ENCODE results near the gene SSBP3.
"Not testable (repeated sequence)": the region's sequence is repeated elsewhere in the genome, so short reads cannot be mapped to it uniquely, and the experiment has no call there.

SSBP3 gene

DNA sequence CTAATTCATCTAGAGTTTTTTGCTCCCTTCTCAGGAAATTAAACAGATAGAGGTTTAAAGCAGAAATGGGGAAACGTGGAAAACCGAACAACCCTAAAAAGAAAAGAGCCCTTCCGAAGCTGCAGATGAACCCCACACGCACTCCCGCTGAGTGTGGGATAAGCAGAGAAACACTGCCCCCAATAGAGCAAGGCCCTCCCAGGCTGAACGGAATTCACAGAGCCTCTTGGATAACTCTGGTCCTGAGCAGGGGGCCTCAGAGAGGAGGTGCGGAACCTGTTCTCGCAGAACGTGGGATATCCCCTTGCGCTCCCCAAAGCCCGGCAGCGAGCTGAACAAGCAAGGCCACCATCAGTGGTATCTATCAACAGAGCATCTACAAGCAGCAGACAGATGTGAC, 44.9 kb downstream of the SSBP3 start:
- intact Hi-C loops (cut with DNase I), result no loop called here
- peak in 31 of 42 donors; percentile 21 to 74 (median 45) for DNase-seq

DNA sequence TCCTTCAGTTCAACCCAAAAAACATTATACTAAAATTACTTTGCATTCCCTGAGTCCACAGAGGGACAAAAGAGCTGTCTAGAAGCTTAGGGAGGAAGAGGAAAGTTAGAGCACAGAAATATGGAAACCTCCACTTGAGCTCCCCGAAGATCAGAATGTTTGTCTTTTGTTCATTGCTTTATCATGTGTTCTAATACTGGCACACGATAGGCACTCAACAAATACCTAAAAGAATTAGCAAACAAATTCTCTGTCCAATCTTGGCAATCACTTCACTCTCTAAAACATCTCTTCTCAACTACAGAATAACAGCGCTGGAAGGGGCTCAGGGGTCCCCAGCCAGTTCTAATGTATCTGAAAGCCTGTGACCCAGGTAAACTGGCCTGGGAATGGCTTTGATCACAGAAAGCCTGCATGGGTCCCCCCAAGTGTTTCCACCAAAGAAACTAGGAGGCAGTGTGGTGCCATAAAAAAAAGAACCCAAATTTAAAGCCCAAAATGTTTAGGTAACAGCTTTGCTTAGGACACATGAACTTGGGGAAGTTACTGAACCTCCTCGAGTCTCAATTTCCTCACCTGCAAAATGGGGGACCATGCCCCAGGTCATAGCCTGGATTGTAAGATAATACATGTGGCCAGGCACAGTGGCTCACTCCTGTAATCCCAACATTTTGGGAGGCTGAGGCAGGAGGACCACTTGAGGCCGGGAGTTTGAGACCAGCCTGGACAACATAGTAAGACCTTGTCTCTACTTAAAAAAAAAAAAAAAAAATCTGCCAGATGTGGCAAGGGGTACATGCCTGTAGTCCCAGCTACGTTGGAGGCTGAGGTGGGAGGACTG, 45.8 kb downstream of the SSBP3 start:
- intact Hi-C loops (cut with DNase I), result no loop called here
- DNase-seq, result no peak

DNA sequence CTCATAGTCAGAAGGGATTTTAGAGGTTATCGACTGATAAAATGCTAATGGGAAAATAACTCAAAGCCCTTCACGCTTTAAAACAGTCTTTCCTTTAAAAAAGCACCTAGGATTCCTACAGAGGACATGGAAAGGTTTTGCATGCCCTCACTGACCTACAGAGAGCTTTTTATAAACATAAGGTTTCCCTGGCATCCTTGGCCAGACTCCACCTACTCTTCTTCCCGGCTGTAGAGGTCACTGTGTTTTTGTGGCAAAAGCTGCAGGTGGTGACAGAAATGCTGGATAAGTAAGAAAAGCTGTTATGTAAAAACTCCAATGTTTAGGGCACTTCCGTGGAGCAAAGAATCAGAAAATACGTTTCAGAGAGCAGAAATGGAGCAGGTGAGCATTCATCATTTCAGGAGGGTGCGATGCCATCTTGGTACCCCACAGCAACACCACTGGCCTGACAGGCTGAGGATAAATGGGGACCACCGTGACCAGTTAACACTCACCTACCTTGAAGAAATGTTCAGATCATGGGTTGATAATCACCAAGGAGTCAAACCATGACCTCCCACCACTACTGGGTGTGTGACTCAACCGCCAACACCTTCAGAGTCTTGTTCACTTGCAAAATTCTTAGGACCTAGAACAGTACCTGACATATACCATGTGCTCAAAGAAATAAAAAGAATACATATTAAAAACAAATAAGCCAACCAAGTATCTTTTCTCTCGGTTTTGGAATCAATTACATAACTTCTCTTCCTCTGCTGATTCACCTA, 46.6 kb downstream of the SSBP3 start:
- DNase-seq, result peak in 14 of 42 donors; percentile 25 to 77 (median 49)
- intact Hi-C loops (cut with DNase I), result no loop called here

DNA sequence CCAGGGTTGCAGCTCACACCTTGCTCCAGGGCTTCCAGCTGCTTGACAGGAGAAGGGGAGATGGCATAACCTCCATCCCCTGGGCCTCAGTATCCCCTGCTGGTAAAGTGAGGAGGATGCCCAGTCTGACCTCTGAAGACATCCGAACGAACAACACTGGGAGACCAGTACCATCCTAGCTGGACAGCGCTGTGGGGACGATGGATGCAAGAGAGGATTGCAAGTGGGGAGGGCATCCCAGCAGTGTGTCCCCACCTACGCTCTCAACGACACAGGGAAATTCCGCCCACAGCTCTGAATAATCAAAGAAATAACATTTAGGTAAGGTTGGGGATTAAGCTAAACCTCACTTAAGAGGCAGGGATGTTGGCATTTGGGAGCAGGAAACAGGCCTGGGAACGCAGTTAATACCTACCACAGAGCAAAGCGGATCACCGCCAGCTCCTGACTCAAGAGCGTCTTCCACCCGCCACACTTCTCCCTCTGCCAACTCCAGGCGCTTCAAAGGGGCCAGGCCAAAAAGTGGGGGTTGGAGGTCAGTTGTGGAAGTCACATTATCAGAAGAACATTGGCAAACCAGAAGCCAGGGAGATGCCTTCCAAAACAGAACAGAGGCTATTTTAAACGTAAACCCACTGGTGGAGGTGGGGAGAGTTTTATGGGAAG, 47.6 kb downstream of the SSBP3 start:
- intact Hi-C loops (cut with DNase I), result no loop called here
- DNase-seq, result peak in 3 of 42 donors; percentile 20 to 35 (median 22)

DNA sequence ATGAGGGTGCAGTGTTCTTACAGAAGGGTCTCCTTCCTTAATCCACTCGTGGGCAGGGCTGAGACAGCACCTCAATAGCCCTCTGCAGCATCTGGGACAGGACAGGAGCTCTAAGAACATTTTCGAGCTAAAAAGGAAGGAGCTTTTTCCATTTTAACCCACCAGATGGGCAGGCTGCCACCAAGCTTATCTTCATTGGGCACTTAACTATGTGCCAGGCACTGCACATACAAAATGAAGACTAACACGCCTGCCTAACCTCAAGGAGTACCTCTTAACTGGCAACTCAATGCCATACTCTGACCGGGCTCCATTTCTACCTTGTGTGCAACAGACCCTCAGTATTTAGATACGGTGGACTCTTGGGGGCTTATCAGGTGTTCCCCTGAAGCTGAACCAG, 48.2 kb downstream of the SSBP3 start:
- DNase-seq, result no peak
- intact Hi-C loops (cut with DNase I), result no loop called here

DNA sequence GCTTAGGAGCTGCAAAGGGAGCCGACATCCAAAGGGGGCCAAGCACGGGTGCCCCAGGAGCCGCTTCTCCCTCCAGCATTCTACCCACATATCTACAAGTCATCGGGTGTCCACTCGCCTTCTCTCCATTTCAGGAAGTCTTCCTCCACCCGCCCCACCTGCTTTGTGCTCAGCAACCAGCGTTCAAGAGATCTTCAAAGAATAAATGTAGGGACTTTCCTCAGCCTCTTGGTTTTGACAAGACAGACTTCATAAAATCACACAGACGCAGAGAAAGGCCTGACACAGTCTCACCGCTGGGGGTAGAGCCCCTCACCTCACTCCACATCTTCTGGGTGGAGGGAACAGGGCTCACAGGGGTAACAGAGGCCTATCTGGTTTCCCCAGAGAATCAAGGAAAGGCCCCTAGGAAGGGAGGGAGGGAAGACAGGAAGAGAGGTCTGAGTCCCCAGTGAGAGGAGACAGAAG, 49.5 kb downstream of the SSBP3 start:
- intact Hi-C loops (cut with DNase I), result no loop called here
- DNase-seq, result no peak

DNA sequence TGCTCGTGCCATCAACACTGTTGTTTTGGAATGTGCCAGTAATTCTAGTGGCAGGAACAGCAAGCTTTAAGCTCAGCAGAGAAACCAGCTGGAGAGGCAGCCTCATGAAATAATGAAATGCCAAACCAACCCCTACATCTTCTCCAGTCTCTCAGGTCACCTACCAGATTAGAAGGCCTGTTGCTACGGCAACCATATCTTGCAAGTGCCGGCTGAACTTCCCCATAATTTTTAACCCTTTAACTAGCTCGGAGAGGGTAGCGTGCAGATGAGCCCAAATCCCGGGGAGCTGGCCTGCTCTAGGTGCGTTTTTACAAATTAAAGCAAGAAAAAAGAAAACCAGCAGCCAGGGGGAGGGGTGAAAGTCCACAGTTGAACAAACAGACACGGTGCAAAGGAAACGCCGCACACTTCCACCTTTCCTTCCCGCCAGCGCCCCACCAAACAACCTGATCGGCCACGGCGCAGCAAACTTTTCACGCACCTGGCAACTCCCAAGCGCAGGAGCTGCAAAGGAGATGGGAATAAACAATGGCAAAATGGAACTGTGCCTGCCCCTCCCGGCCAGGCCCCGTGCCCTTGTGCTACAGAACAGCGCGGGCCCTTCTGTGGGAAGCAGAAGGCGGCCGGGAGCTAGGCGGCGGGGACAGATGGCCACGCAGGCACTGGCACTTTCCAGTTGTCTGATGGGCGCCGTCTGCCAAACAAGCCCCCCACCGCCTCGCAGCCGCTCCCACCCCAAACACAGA, 50.1 kb downstream of the SSBP3 start:
- peak in 9 of 42 donors; percentile 20 to 60 (median 45) for DNase-seq
- intact Hi-C loops (cut with DNase I), result no loop called here

DNA sequence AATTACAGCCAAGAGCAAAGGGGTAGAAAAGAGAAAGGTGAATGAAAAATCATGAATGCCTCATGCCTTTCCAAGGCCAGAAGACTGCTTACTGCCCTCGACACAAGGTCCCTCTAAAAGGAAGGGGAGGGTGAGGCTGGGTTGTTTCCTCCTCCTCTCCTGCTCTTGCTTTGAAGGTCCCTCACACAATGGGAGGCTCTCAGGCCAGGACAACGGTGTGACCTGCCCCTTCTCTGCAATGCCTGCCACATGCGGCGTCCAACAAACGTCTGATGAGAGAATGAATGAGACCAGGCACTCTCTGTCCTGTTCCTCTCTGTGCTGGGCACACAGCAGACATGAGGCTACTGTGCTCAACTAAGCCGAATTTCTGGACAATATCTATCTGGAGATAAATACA, 51.3 kb downstream of the SSBP3 start:
- no peak for DNase-seq
- intact Hi-C loops (cut with DNase I), result no loop called here

DNA sequence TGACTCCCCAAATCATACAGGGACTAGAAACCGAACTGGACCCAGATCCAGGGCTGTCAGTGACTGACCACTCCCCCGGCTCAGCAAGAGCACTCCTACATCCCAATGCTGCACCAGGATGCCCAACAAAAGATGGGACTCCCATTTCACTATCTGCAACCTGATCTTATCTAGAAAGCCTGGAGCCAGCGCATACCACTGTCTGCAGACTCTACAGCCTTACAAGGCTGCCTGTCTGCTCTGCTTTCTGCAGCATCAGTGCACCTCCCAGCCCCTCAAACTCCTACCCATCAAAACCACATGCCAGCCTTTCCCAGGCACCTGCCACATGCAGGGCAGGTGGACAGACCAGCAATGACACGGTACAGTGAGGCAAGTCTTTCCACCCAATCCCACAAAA, 52.2 kb downstream of the SSBP3 start:
- intact Hi-C loops (cut with DNase I), result no loop called here
- DNase-seq, result no peak

DNA sequence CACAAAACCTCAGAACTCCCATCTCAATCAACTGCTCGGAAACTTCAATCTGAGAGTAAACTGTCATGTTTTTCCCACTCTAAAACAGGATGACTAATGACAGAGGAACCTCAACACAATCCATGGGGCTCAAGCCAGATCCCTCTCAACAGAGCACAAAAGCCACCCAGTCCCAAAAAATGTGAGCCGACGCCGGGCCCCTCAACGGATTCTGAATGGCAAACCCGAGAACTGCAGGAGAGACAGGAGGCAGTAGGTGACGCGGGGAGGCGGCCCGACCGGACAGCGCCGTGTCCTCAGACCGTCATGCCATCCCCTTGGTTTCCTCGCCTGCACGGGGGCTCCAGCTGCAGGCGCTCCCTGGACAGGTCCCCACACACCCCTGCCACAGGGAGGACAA, 53.4 kb downstream of the SSBP3 start:
- DNase-seq, result no peak
- intact Hi-C loops (cut with DNase I), result no loop called here

DNA sequence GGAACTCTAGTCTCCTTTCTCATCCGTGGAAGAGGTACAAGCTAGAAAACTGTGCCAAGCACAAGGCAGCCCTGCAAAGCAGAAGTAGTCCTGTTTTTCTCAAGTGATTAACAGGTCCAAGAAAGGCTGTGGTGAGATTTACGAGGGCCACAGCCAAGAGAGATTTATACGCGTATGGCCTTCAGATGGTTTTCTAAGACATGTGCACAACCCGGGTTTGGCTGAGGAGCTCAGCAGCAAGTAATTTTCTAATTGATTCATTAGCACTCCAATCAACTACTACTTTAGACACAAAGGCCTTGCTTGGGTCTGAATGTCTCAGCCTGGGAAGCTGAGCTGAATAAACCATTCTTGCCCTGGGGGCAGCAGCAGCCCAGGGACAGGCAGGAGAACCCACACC, 55.8 kb downstream of the SSBP3 start:
- peak in 2 of 42 donors; percentile 12 to 32 for DNase-seq
- intact Hi-C loops (cut with DNase I), result no loop called here

DNA sequence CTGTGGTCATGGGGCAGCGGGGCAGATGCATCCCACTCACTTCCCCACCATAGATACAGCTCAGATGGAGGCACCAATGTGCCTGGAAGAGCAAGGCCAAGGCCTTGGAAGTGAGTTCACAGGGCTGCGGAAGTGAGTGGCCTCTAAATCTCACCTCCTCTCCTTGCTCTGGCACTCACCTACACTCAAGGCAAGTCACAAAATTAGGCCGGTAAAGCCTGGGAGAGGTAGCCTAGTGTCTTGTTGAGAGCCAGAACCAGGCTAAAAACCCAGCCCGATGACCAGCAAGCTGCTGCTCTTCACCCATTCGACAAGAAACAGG, 57.5 kb downstream of the SSBP3 start:
- no peak for DNase-seq
- intact Hi-C loops (cut with DNase I), result no loop called here

DNA sequence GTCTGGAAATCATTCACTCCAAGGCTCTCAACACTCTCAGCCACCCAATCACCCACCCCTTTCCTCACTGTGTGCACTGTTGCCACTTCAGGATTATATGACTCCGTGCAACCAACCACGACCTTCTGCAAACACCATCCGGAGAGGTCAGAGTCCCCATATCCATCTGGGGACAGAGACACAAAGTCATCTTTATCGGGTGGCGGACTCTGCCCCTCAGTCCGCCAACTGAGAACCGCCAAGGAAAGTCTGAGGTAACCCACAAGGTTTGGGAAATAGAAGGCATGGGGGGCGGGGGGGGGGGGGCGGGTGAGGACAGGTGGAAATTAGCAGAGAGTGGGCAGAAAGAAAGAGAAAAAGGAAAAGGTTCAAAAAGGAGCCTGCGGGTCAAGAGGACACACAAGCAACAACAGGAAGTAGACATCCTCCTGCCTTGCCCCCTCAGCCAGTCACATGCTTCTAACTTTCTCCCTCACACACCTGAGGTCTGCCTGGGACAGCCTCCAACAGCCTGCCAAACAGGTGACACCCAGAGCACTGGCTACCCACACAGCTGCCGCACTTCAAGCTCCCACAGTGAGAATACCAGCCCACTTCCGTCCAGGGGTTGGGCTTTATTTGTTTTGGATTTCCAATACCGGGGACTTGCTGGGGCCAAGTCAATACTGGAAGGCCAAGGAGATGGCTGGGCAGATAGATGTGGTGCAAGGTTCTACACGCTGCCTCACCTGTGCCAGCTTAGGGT, 58.1 kb downstream of the SSBP3 start:
- intact Hi-C loops (cut with DNase I), result no loop called here
- DNase-seq, result no peak

DNA sequence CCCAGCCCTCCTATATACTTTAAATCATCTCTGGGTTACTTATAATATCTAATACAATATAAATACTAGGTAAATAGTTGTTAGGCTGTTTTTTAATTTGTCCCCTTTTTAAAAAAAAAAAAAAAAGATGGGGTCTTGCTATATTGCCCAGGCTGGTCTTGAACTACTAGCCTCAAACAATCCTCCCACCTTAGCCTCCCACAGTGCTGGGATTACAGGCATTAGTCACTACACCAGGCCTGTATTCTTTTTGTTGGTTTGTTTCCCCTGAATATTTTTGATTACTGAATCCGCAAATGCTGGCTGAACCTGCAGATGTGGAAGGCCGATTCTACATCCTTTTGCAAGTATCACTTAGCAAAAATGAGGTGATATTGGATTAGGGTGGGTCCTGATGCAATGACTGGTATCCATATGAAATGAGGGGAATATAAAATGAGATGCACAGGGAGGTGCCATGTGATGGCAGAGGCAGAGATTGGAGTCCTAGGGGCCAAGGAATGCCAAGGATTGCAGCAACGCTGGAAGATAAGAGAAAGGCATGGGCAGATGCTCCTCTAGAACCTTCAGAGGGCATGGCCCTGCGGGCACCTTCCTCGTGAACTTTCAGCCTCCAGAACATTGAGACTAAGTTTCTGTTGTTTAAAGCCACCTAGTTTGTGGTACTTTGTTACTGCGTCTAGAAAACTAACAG, 58.8 kb downstream of the SSBP3 start:
- intact Hi-C loops (cut with DNase I), result no loop called here
- no peak for DNase-seq

DNA sequence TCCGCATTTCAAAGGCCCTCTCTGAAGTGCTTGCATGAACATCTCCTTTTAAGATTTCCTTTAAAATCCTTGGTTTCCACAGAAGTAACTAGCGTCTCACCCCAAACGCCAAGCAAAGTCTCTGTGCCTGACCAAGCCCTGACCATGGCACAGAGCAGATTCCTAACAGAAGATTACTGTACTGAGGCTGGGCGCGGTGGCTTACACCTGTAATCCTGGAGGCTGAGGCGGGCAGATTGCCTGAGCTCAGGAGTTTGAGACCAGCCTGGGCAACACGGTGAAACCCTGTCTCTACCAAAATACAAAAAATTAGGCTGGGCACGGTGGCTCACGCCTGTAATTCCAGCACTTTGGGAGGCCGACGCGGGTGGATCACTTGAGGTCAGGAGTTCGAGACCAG, 60.6 kb downstream of the SSBP3 start:
- intact Hi-C loops (cut with DNase I); DNase-seq: not testable (repeated sequence)

DNA sequence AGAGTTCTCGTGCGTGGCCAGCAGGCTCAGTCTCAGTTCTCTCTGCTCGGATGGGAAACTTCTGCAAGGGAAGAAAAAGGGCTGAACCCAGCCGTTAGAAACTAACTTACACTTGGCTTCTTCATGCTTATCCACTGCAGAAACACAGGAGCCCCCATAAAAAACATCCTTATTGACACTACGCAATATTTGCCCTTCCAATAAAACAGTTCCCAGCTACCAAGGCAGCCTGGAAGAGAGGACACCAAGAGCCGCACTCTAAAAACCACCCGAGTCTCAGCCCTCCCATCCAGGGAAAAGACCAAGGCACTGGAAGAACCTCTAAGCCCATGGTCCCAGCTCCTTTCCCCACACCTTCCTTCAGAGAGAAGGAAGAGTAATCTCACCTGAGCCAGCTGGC, 61.1 kb downstream of the SSBP3 start:
- no peak for DNase-seq
- intact Hi-C loops (cut with DNase I), result no loop called here

DNA sequence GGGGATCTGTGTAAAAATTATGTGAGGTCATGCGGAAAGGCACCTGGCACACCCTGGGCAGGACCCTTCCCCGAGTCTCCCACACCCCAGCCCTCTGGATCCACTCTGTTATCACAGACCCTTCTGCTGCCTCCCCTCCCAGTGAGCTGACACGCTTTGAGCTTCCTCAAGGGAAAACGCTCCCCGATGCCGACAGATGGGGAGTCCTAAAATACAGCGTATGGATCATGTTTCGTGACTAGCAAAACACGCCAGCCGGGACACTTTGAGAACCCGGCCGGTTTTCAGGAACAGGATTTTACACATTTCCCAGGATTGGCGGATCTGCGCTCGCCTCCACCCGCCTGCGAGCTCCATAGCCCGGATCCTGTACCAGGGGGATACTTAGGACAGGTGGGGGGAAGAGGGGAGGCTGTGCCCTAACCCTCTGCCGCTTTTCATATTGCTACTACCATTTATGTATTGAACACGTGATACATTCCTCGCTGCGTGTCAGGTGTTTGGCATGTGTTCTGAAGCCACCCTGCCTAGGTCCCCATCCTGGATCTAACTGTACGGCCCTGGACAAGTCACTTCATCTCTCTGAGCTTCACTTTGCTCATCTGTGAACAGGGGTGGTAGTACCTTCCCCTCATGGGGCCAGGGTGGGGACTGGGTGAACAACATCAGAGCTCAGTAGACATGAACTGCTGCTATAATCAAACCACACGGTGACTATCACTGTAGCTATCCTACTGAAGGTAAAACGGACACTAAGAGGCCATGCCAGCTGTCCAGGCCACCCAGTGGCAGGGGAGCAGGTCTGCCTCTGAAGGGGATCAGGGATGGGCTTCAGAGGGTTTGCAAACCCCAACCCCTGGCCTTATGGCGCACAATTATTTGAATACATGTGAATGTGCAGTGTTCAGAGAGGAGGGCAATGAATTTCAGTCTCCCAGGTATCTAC, 63.2 kb downstream of the SSBP3 start:
- intact Hi-C loops (cut with DNase I), result no loop called here
- DNase-seq, result no peak
